ENCODE measurements around the gene GALNT14. TPM values are rescaled to one million over a fixed set of nuclear protein-coding genes. Genes with fewer than 3 reads are reported as not detected.

The GALNT14 gene
- total and polyA plus RNA-seq, 4 experiments from 2014 or later, result 0.32 TPM; not detected in 3

- Mint-ChIP-seq H3K27ac (no peak overlapping the region), H3K36me3 (no peaks in the 10 kb centered on the region), H3K4me3 (peak overlapping the region in 1 of 8 donors; percentile 18), H3K4me1 (peaks cover 6 to 11% (median 8%) of the 10 kb centered on the region in 4 donors), H3K9me3 (peaks cover 0 to 3% (median 0%) of the 10 kb centered on the region in 8 donors), H3K27me3 (peaks cover 36 to 50% of the 10 kb centered on the region in 2 donors)
- Histone ChIP-seq H3K36me3 (ENCODE audit: insufficient read depth, low read length) (no peaks in the 10 kb centered on the region), H3K9me3 (ENCODE audit: control insufficient read depth in 1 of 2, low read length in 2 of 2) (no peaks in the 10 kb centered on the region), H3K4me1 (ENCODE audit: insufficient read depth, low read length) (peaks cover 15% of the 10 kb centered on the region), H3K27me3 (ENCODE audit: insufficient read depth, low read length) (peaks cover 22% of the 10 kb centered on the region), H3K4me3 (ENCODE audit: low read length in 2 of 2) (no peak overlapping the region), H3K27ac (ENCODE audit: low read depth, low read length) (no peak overlapping the region)
- POLR2A ChIA-PET (ENCODE audit: partially characterized antibody), result no interaction called here
- intact Hi-C loops (cut with micrococcal nuclease), result no loop called here
- CTCF ChIA-PET (ENCODE audit: partially characterized antibody), result no interaction called here
- no peak for DNase-seq
Measured at GRCh38 chr2:31136000-31136399, 2.2 kb downstream of the GALNT14 start.

- CTCF ChIA-PET (ENCODE audit: partially characterized antibody), result no interaction called here
- Mint-ChIP-seq H3K4me1 (peaks cover 6 to 11% (median 8%) of the 10 kb centered on the region in 4 donors), H3K9me3 (peaks cover 0 to 3% (median 0%) of the 10 kb centered on the region in 8 donors), H3K36me3 (no peaks in the 10 kb centered on the region), H3K27ac (no peak overlapping the region), H3K27me3 (peaks cover 37 to 47% of the 10 kb centered on the region in 2 donors), H3K4me3 (no peak overlapping the region)
- H3K36me3 ChIP-seq (ENCODE audit: insufficient read depth, low read length), result no peaks in the 10 kb centered on the region
- H3K4me1 ChIP-seq (ENCODE audit: insufficient read depth, low read length), result peaks cover 15% of the 10 kb centered on the region
- H3K27me3 ChIP-seq (ENCODE audit: insufficient read depth, low read length), result peaks cover 22% of the 10 kb centered on the region
- no peaks in the 10 kb centered on the region for H3K9me3 ChIP-seq (ENCODE audit: control insufficient read depth in 1 of 2, low read length in 2 of 2)
- no peak for DNase-seq
- intact Hi-C loops (cut with micrococcal nuclease), result no loop called here
- H3K4me3 ChIP-seq (ENCODE audit: low read length in 2 of 2), result no peak overlapping the region
- POLR2A ChIA-PET (ENCODE audit: partially characterized antibody), result no interaction called here
- H3K27ac ChIP-seq (ENCODE audit: low read depth, low read length), result no peak overlapping the region
Measured at GRCh38 chr2:31134480-31134879, 3.8 kb downstream of the GALNT14 start.

- H3K36me3 Mint-ChIP-seq, result no peaks in the 10 kb centered on the region
Measured at GRCh38 chr2:31132786-31133185, 5.5 kb downstream of the GALNT14 start.

GRCh38 chr2:31131871-31132270, 6.4 kb downstream of the GALNT14 start:
- Histone ChIP-seq H3K36me3 (ENCODE audit: insufficient read depth, low read length) (no peaks in the 10 kb centered on the region), H3K9me3 (ENCODE audit: control insufficient read depth in 1 of 2, low read length in 2 of 2) (no peaks in the 10 kb centered on the region), H3K27ac (ENCODE audit: low read depth, low read length) (no peak overlapping the region), H3K4me1 (ENCODE audit: insufficient read depth, low read length) (peaks cover 5% of the 10 kb centered on the region), H3K4me3 (ENCODE audit: low read length in 2 of 2) (no peak overlapping the region), H3K27me3 (ENCODE audit: insufficient read depth, low read length) (peaks cover 27% of the 10 kb centered on the region)
- Mint-ChIP-seq H3K4me1 (peaks cover 4 to 7% (median 5%) of the 10 kb centered on the region in 4 donors), H3K27me3 (peaks cover 35 to 43% of the 10 kb centered on the region in 2 donors), H3K27ac (no peak overlapping the region), H3K9me3 (peaks cover 0 to 2% (median 0%) of the 10 kb centered on the region in 8 donors), H3K36me3 (no peaks in the 10 kb centered on the region), H3K4me3 (no peak overlapping the region)
- intact Hi-C loops (cut with micrococcal nuclease), result no loop called here
- ChIA-PET POLR2A (ENCODE audit: partially characterized antibody) (no interaction called here), CTCF (ENCODE audit: partially characterized antibody) (no interaction called here)
- no peak for DNase-seq

More at GRCh38 chr2:31132786-31133185, 5.5 kb downstream of the GALNT14 start:
- no peak overlapping the region for H3K27ac ChIP-seq (ENCODE audit: low read depth, low read length)
- CTCF ChIA-PET (ENCODE audit: partially characterized antibody), result no interaction called here
- H3K4me3 ChIP-seq (ENCODE audit: low read length in 2 of 2), result no peak overlapping the region
- no peak for DNase-seq
- H3K9me3 ChIP-seq (ENCODE audit: control insufficient read depth in 1 of 2, low read length in 2 of 2), result no peaks in the 10 kb centered on the region
- intact Hi-C loops (cut with micrococcal nuclease), result no loop called here
- no peak overlapping the region for H3K27ac Mint-ChIP-seq
- H3K4me1 ChIP-seq (ENCODE audit: insufficient read depth, low read length), result peaks cover 13% of the 10 kb centered on the region
- peaks cover 28% of the 10 kb centered on the region for H3K27me3 ChIP-seq (ENCODE audit: insufficient read depth, low read length)
- POLR2A ChIA-PET (ENCODE audit: partially characterized antibody), result no interaction called here
- H3K4me1 Mint-ChIP-seq, result peaks cover 6 to 11% (median 8%) of the 10 kb centered on the region in 4 donors
- H3K4me3 Mint-ChIP-seq, result no peak overlapping the region
- peaks cover 0 to 3% (median 0%) of the 10 kb centered on the region in 8 donors for H3K9me3 Mint-ChIP-seq
- no peaks in the 10 kb centered on the region for H3K36me3 ChIP-seq (ENCODE audit: insufficient read depth, low read length)
- H3K27me3 Mint-ChIP-seq, result peaks cover 38 to 42% of the 10 kb centered on the region in 2 donors

GRCh38 chr2:31129375-31130171, 8.7 kb downstream of the GALNT14 start:
- intact Hi-C loops (cut with micrococcal nuclease), result no loop called here
- CTCF ChIA-PET (ENCODE audit: partially characterized antibody), result no interaction called here
- H3K4me1 Mint-ChIP-seq, result no peaks in the 10 kb centered on the region

GRCh38 chr2:31127931-31128330, 10.3 kb downstream of the GALNT14 start:
- no peak overlapping the region for H3K4me3 Mint-ChIP-seq
- no peak overlapping the region for H3K27ac Mint-ChIP-seq
- H3K36me3 Mint-ChIP-seq, result no peaks in the 10 kb centered on the region
- Histone ChIP-seq H3K4me3 (ENCODE audit: low read length in 2 of 2) (no peak overlapping the region), H3K27me3 (ENCODE audit: insufficient read depth, low read length) (peaks cover 6% of the 10 kb centered on the region), H3K9me3 (ENCODE audit: control insufficient read depth in 1 of 2, low read length in 2 of 2) (no peaks in the 10 kb centered on the region), H3K36me3 (ENCODE audit: insufficient read depth, low read length) (no peaks in the 10 kb centered on the region), H3K4me1 (ENCODE audit: insufficient read depth, low read length) (no peaks in the 10 kb centered on the region), H3K27ac (ENCODE audit: low read depth, low read length) (no peak overlapping the region)
- H3K9me3 Mint-ChIP-seq, result no peaks in the 10 kb centered on the region
- CTCF ChIA-PET (ENCODE audit: partially characterized antibody), result no interaction called here
- H3K27me3 Mint-ChIP-seq, result peaks cover 11 to 18% of the 10 kb centered on the region in 2 donors
- no peak for DNase-seq
- intact Hi-C loops (cut with micrococcal nuclease), result no loop called here
- POLR2A ChIA-PET (ENCODE audit: partially characterized antibody), result no interaction called here
- no peaks in the 10 kb centered on the region for H3K4me1 Mint-ChIP-seq

More at GRCh38 chr2:31129375-31130171, 8.7 kb downstream of the GALNT14 start:
- DNase-seq, result no peak
- no peak overlapping the region for H3K27ac Mint-ChIP-seq
- peaks cover 17 to 27% of the 10 kb centered on the region in 2 donors for H3K27me3 Mint-ChIP-seq
- Histone ChIP-seq H3K9me3 (ENCODE audit: control insufficient read depth in 1 of 2, low read length in 2 of 2) (no peaks in the 10 kb centered on the region), H3K4me1 (ENCODE audit: insufficient read depth, low read length) (no peaks in the 10 kb centered on the region), H3K27ac (ENCODE audit: low read depth, low read length) (no peak overlapping the region), H3K27me3 (ENCODE audit: insufficient read depth, low read length) (peaks cover 8% of the 10 kb centered on the region), H3K36me3 (ENCODE audit: insufficient read depth, low read length) (no peaks in the 10 kb centered on the region), H3K4me3 (ENCODE audit: low read length in 2 of 2) (no peak overlapping the region)
- H3K9me3 Mint-ChIP-seq, result no peaks in the 10 kb centered on the region
- POLR2A ChIA-PET (ENCODE audit: partially characterized antibody), result no interaction called here
- no peak overlapping the region for H3K4me3 Mint-ChIP-seq
- no peaks in the 10 kb centered on the region for H3K36me3 Mint-ChIP-seq

GRCh38 chr2:31125918-31126695, 12.1 kb downstream of the GALNT14 start:
- H3K27me3 Mint-ChIP-seq, result peaks cover 10 to 21% of the 10 kb centered on the region in 2 donors
- intact Hi-C loops (cut with micrococcal nuclease), result no loop called here
- no peaks in the 10 kb centered on the region for H3K9me3 Mint-ChIP-seq
- no peak overlapping the region for H3K27ac Mint-ChIP-seq
- H3K27ac ChIP-seq (ENCODE audit: low read depth, low read length), result no peak overlapping the region
- ChIA-PET CTCF (ENCODE audit: partially characterized antibody) (no interaction called here), POLR2A (ENCODE audit: partially characterized antibody) (no interaction called here)
- DNase-seq, result no peak
- H3K36me3 Mint-ChIP-seq, result no peaks in the 10 kb centered on the region
- H3K4me3 ChIP-seq (ENCODE audit: low read length in 2 of 2), result no peak overlapping the region
- H3K36me3 ChIP-seq (ENCODE audit: insufficient read depth, low read length), result no peaks in the 10 kb centered on the region
- H3K9me3 ChIP-seq (ENCODE audit: control insufficient read depth in 1 of 2, low read length in 2 of 2), result no peaks in the 10 kb centered on the region
- no peaks in the 10 kb centered on the region for H3K4me1 ChIP-seq (ENCODE audit: insufficient read depth, low read length)
- H3K27me3 ChIP-seq (ENCODE audit: insufficient read depth, low read length), result peaks cover 6% of the 10 kb centered on the region
- H3K4me1 Mint-ChIP-seq, result no peaks in the 10 kb centered on the region
- H3K4me3 Mint-ChIP-seq, result no peak overlapping the region
